GM12878 (cell line): ENCODE data around the gene PTPRN2. TPM values are rescaled to one million over a fixed set of nuclear protein-coding genes. Genes with fewer than 3 reads are reported as not detected.

Experiments
- ATAC-seq: fragments of 200-7000 bp; cut with Tn5 transposase; 3 replicates; pipeline ENCODE4 v1.9.1; 2020; ENCODE audit warnings: mild to moderate bottlenecking, moderate library complexity
- BruUV-seq: library from RNA; stranded (reverse); fragments of 400-500 nt; replicated peaks from 2 replicates; lab custom pipeline; 2021; lab: Mats Ljungman, UMichigan
- CTCF ChIA-PET: fragments of 300-600 bp; sonication (Branson Sonifier 250); formaldehyde crosslinking; extraction: SDS; loops from one replicate; lab custom pipeline; 2021; ENCODE audit warnings: inconsistent platforms; lab: Yijun Ruan, JAX
- POLR2A ChIA-PET: fragments of 350-600 bp; formaldehyde crosslinking; extraction: SDS; loops from one replicate; lab custom pipeline; 2021; ENCODE audit warnings: inconsistent platforms; lab: Charles Lee
- RAD21 ChIA-PET: fragments of 300-600 bp; sonication (Branson Sonifier 250); formaldehyde crosslinking; loops from one replicate; lab custom pipeline; 2023; ENCODE audit warnings: antibody characterized with exemption; ENCODE audit not compliant: unreplicated experiment; lab: Charles Lee
- SMC1A ChIA-PET: fragments of 300-600 bp; sonication (Branson Sonifier 250); formaldehyde crosslinking; loops from one replicate; lab custom pipeline; 2023; ENCODE audit not compliant: unreplicated experiment, uncharacterized antibody; lab: Charles Lee
- DNase-seq: peaks from one replicate; pipeline ENCODE4 v3.0.0-alpha.2; 2011; ENCODE audit warnings: low read depth, low spot score
- FAIRE-seq: peaks from 3 replicates; lab custom pipeline; 2011; peaks lifted over from hg19 to GRCh38; lab: Jason Lieb, UNC
- H2AFZ ChIP-seq: 2 replicates; pipeline ENCODE4 v1.6.0; 2011; ENCODE audit warnings: low read depth, low read length, control low read depth; ENCODE audit not compliant: control insufficient read depth
- H3K27ac ChIP-seq: 2 replicates; pipeline ENCODE4 v1.5.1; 2011; ENCODE audit warnings: control low read depth; ENCODE audit not compliant: control insufficient read depth, insufficient read depth
- H3K27me3 ChIP-seq, 2 experiments: replicated peaks in 1 of 2; 2 replicates each; pipeline versions ENCODE4 v1.6.0 to v1.6.1; 2011; ENCODE audit warnings: low read length in 1 of 2; ENCODE audit not compliant: control insufficient read depth in 2 of 2, insufficient read depth in 2 of 2
- H3K36me3 ChIP-seq, 2 experiments: 2 replicates each; pipeline ENCODE4 v1.5.1; 2011; ENCODE audit warnings: low read length in 1 of 2; ENCODE audit not compliant: control insufficient read depth in 2 of 2, insufficient read depth in 2 of 2
- H3K4me1 ChIP-seq: 2 replicates; pipeline ENCODE4 v1.6.1; 2011; ENCODE audit warnings: mild to moderate bottlenecking, low read length, moderate library complexity, mixed read lengths; ENCODE audit not compliant: control insufficient read depth, insufficient read depth
- H3K4me2 ChIP-seq: 2 replicates; pipeline ENCODE4 v1.6.0; 2011; ENCODE audit warnings: control low read depth; ENCODE audit not compliant: control insufficient read depth, insufficient read depth
- H3K4me3 ChIP-seq: fragments of 200-600 bp; sonication (generic); 2 replicates; pipeline ENCODE4 v1.5.1; 2016
- H3K79me2 ChIP-seq: 2 replicates; pipeline ENCODE4 v1.6.0; 2011; ENCODE audit warnings: low read length; ENCODE audit not compliant: control insufficient read depth, insufficient read depth
- H3K9ac ChIP-seq: 2 replicates; pipeline ENCODE4 v1.8.0; 2011; ENCODE audit warnings: low read length, control low read depth, mixed read lengths; ENCODE audit not compliant: control insufficient read depth, insufficient read depth
- H3K9me3 ChIP-seq: replicated peaks from 3 replicates; pipeline ENCODE4 v1.5.1; 2011; ENCODE audit warnings: mild to moderate bottlenecking, low read length; ENCODE audit not compliant: control insufficient read depth, insufficient read depth
- H4K20me1 ChIP-seq: 2 replicates; pipeline ENCODE4 v1.6.0; 2011; ENCODE audit not compliant: control insufficient read depth, insufficient read depth
- CBX5 ChIP-seq: sonication (generic); IDR thresholded peaks from 2 replicates; pipeline ENCODE4 v1.6.1; 2016; ENCODE audit warnings: low read depth, moderate library complexity, mild to moderate bottlenecking, inconsistent platforms
- CREB1 ChIP-seq: IDR thresholded peaks from 2 replicates; pipeline ENCODE4 v1.6.1; 2012; ENCODE audit warnings: low read depth, mild to moderate bottlenecking, inconsistent platforms
- EGR1 ChIP-seq, 2 experiments: IDR thresholded peaks; 1 replicate in 1 of 2; 2 replicates in 1 of 2; pipeline ENCODE4 v1.6.1; 2011 to 2012; ENCODE audit warnings: low read depth in 2 of 2, low read length in 2 of 2, borderline replicate concordance in 1 of 2, mild to moderate bottlenecking in 1 of 2, moderate library complexity in 1 of 2
- ETV6 ChIP-seq, 2 experiments: fragments of 450-650 bp in 1 of 2; IDR thresholded peaks in 1 of 2; conservative IDR thresholded peaks in 1 of 2; 2 replicates each; pipeline ENCODE4 v1.6.1; 2014; ENCODE audit warnings: antibody characterized with exemption in 1 of 2, borderline replicate concordance in 1 of 2, low read depth in 1 of 2, mild to moderate bottlenecking in 1 of 2, moderate library complexity in 1 of 2
- KAT2A ChIP-seq: conservative IDR thresholded peaks from 2 replicates; pipeline ENCODE4 v1.6.1; 2011; ENCODE audit warnings: low read depth, low read length; ENCODE audit not compliant: control insufficient read depth
- MLLT1 ChIP-seq: fragments of 450-650 bp; IDR thresholded peaks from 2 replicates; pipeline ENCODE4 v1.6.1; 2016; ENCODE audit warnings: mild to moderate bottlenecking
- NR2C1 ChIP-seq: fragments of 450-650 bp; IDR thresholded peaks from 2 replicates; pipeline ENCODE4 v1.6.1; 2017; ENCODE audit warnings: antibody characterized with exemption, mild to moderate bottlenecking, moderate library complexity
- POLR2AphosphoS5 ChIP-seq: IDR thresholded peaks from 2 replicates; pipeline ENCODE4 v1.6.1; 2011; ENCODE audit warnings: mild to moderate bottlenecking, low read length, inconsistent platforms
- RBBP5 ChIP-seq: fragments of 200-600 bp; sonication (generic); conservative IDR thresholded peaks from 2 replicates; pipeline ENCODE4 v1.6.1; 2016
- RELB ChIP-seq: fragments of 450-650 bp; IDR thresholded peaks from 2 replicates; pipeline ENCODE4 v1.6.1; 2017; ENCODE audit warnings: low read depth, mild to moderate bottlenecking, moderate library complexity
- SP1 ChIP-seq: IDR thresholded peaks from one replicate; pipeline ENCODE4 v1.6.1; 2011; ENCODE audit warnings: low read depth, low read length
- ZBTB33 ChIP-seq: fragments of 450-650 bp; IDR thresholded peaks from 2 replicates; pipeline ENCODE4 v1.6.1; 2017; ENCODE audit warnings: mild to moderate bottlenecking
- ZNF592 ChIP-seq: fragments of 450-650 bp; IDR thresholded peaks from 2 replicates; pipeline ENCODE4 v1.6.1; 2017; ENCODE audit warnings: mild to moderate bottlenecking, moderate library complexity
- ZNF622 ChIP-seq: fragments of 450-650 bp; IDR thresholded peaks from 2 replicates; pipeline ENCODE4 v1.6.1; 2017; ENCODE audit warnings: mild to moderate bottlenecking, inconsistent platforms
- WGBS: methylation state at CpG from one replicate; pipeline ENCODE4 v1.1.6; 2016; ENCODE audit warnings: low lambda C conversion rate; ENCODE audit not compliant: insufficient replicate concordance, insufficient coverage; ENCODE audit errors: missing lambda C conversion rate; 5-methylcytosine and 5-hydroxymethylcytosine counted together
- in situ Hi-C: fragments of 300-500 bp; cut with MboI; formaldehyde crosslinking; loops from 9 replicates; pipeline ENCODE4 v1.14.3; 2018; ENCODE audit warnings: mixed read lengths
- intact Hi-C: fragments of 100-400 bp; cut with micrococcal nuclease; formaldehyde crosslinking; loops from one replicate; pipeline ENCODE4 v1.14.2; 2022; ENCODE audit not compliant: unreplicated experiment
- polyA plus RNA-seq, 11 experiments: library from polyadenylated mRNA; depleted of rRNA in 4 of 11; unstranded in 6 of 11; stranded (reverse) in 5 of 11; fragments of >200 nt; fragmentation: Nextera tagmentation in 4 of 11; fragmentation: Illumina TruSeq in 1 of 11; extraction: Ambion mirVana in 4 of 11; extraction: Trizol in 1 of 11; gene quantifications; 1 replicate in 1 of 11; 2 replicates in 10 of 11; pipeline versions ENCODE4 v1.2.1 to v1.2.3, GENCODE V29; 2011 to 2016; ENCODE audit warnings: inconsistent platforms in 2 of 11, missing spikeins in 2 of 11, low read depth in 1 of 11
- total RNA-seq, 4 experiments: library from RNA; depleted of rRNA in 3 of 4; stranded (reverse); fragments of >200 nt in 3 of 4; fragmentation: Illumina TruSeq in 1 of 4; extraction: Trizol in 1 of 4; gene quantifications; 2 replicates each; pipeline versions ENCODE4 v1.2.1 to v1.2.3, GENCODE V29; 2013 to 2021

PTPRN2 gene
- total and polyA plus RNA-seq, 10 of the 15 experiments (the other 5 are each of a cell fraction or from before 2014, with no cell fraction given), result 5.4 TPM; not detected in 9

GRCh38 chr7:158398750-158399149 lies 188.9 kb downstream of the PTPRN2 start:
- ATAC-seq (no peak), DNase-seq (no peak), FAIRE-seq (no peak)
- CTCF ChIA-PET, result no interaction called here
- in situ Hi-C loops, result no loop called here
- WGBS, result 0% methylated on average over 1 of the region's 1 CpG
- H3K4me2 ChIP-seq, result no peak overlapping the region
- POLR2A ChIA-PET, result no interaction called here
- BruUV-seq, result no TSS peak
- no peak overlapping the region for H3K9ac ChIP-seq
- no peaks in the 10 kb centered on the region for H3K27me3 ChIP-seq
- no peaks in the 10 kb centered on the region for H3K79me2 ChIP-seq
- no peaks in the 10 kb centered on the region for H3K4me1 ChIP-seq
- H3K27ac ChIP-seq, result no peak overlapping the region
- intact Hi-C loops, result no loop called here
- H3K9me3 ChIP-seq, result peaks cover 2% of the 10 kb centered on the region; the same call in 1 of the 3 replicates
- no peak overlapping the region for H3K4me3 ChIP-seq
- no peak overlapping the region for H2AFZ ChIP-seq
- H3K36me3 ChIP-seq, result no peaks in the 10 kb centered on the region
- RAD21 ChIA-PET, result no interaction called here
- no peaks in the 10 kb centered on the region for H4K20me1 ChIP-seq
- SMC1A ChIA-PET, result interaction anchor here (0.6 kb wide), 1 partner anchor 595 kb away, joined by 3 read pairs; no protein-coding TSS in a partner anchor
- TF ChIP-seq ZNF592 (no peak), RELB (no peak), KAT2A (no peak), ZBTB33 (no peak), POLR2AphosphoS5 (no peak), EGR1 (IDR thresholded peaks at IDR 0.05; ENCODE audit: borderline replicate concordance in 1 of 2, low read depth in 2 of 2, low read length in 2 of 2) (no peak), CBX5 (no peak), ZNF622 (no peak), ETV6 (conservative IDR thresholded peaks at IDR 0.05 in 1 of 2, IDR thresholded peaks at IDR 0.05 in 1 of 2; ENCODE audit: borderline replicate concordance in 1 of 2, low read depth in 1 of 2) (no peak), NR2C1 (no peak), SP1 (no peak), MLLT1 (no peak), RBBP5 (no peak), CREB1 (no peak)
